HCT116 (cell line): Measurements from ENCODE around the gene MBNL2. TPM values are rescaled to one million over a fixed set of nuclear protein-coding genes. Genes with fewer than 3 reads are reported as not detected.

Experiments used
- ATAC-seq: fragments of 200-7000 bp; cut with Tn5 transposase; 2 replicates; pipeline ENCODE4 v1.9.1; 2020; ENCODE audit warnings: mild to moderate bottlenecking, moderate library complexity
- BruUV-seq: library from RNA; stranded (reverse); fragments of 400-500 nt; replicated peaks from 2 replicates; lab custom pipeline; 2021; lab: Mats Ljungman, UMichigan
- CTCF ChIA-PET: fragments of 300-600 bp; sonication (Branson Sonifier 250); formaldehyde crosslinking; loops from one replicate; lab custom pipeline; 2021; ENCODE audit warnings: antibody characterized with exemption; lab: Charles Lee
- POLR2A ChIA-PET: fragments of 300-600, 350-600 bp; sonication (Branson Sonifier 250); formaldehyde crosslinking; loops from one replicate; lab custom pipeline; 2021; ENCODE audit warnings: antibody characterized with exemption; lab: Charles Lee
- RAD21 ChIA-PET, 2 experiments: fragments of 300-600 bp; sonication (Branson Sonifier 250); formaldehyde crosslinking; loops; one replicate each; lab custom pipeline; 2023; ENCODE audit warnings: low total read pairs in 2 of 2; ENCODE audit not compliant: uncharacterized antibody in 2 of 2, unreplicated experiment in 2 of 2, low non-redundant PET in 1 of 2; lab: Charles Lee
- DNase-seq: peaks from one replicate; pipeline ENCODE4 v3.0.0-alpha.2; 2010; ENCODE audit warnings: low read depth, low spot score
- H2AFZ ChIP-seq: fragments of 200-600 bp; shearing (Covaris generic), sonication (generic); 2 replicates; pipeline ENCODE4 v1.6.1; 2017; ENCODE audit warnings: low read depth, mixed run types, mixed read lengths, antibody characterized with exemption, low read length; ENCODE audit not compliant: poor library complexity, severe bottlenecking
- H3K27ac ChIP-seq: 2 replicates; pipeline ENCODE4 v1.5.1; 2012; ENCODE audit warnings: low read depth, low read length
- H3K27me3 ChIP-seq: fragments of 200-600 bp; sonication (generic); 2 replicates; pipeline ENCODE4 v1.6.1; 2016; ENCODE audit warnings: mixed run types, low read length, mixed read lengths; ENCODE audit not compliant: insufficient read depth
- H3K36me3 ChIP-seq, 2 experiments: fragments of 200-500 bp in 1 of 2; fragments of 200-600 bp in 1 of 2; sonication (Bioruptor generic) in 1 of 2; sonication (generic) in 1 of 2; 2 replicates each; pipeline versions ENCODE4 v1.5.1 to v1.6.1; 2014 to 2016; ENCODE audit warnings: low read length in 2 of 2, inconsistent platforms in 1 of 2, mixed read lengths in 1 of 2, mixed run types in 1 of 2; ENCODE audit not compliant: insufficient read depth in 2 of 2, control insufficient read depth in 1 of 2
- H3K4me1 ChIP-seq, 2 experiments: fragments of 200-600 bp in 1 of 2; sonication (generic) in 1 of 2; 2 replicates each; pipeline versions ENCODE4 v1.5.1 to v1.6.1; 2012 to 2017; ENCODE audit warnings: low read length in 2 of 2, inconsistent platforms in 1 of 2, mild to moderate bottlenecking in 1 of 2, mixed read lengths in 1 of 2, mixed run types in 1 of 2, moderate library complexity in 1 of 2; ENCODE audit not compliant: insufficient read depth in 2 of 2, control insufficient read depth in 1 of 2
- H3K4me2 ChIP-seq: fragments of 200-600 bp; sonication (generic); 2 replicates; pipeline ENCODE4 v1.6.1; 2017; ENCODE audit warnings: mixed run types, low read length, mixed read lengths
- H3K4me3 ChIP-seq, 2 experiments: fragments of 200-600 bp in 1 of 2; sonication (generic) in 1 of 2; replicated peaks in 1 of 2; 2 replicates each; pipeline ENCODE4 v1.5.1; 2011 to 2016; ENCODE audit warnings: low read length in 2 of 2, control low read depth in 1 of 2, low read depth in 1 of 2, mild to moderate bottlenecking in 1 of 2, mixed read lengths in 1 of 2, mixed run types in 1 of 2
- H3K79me2 ChIP-seq: fragments of 200-600 bp; sonication (generic); 2 replicates; pipeline ENCODE4 v1.6.1; 2017; ENCODE audit warnings: mild to moderate bottlenecking, mixed run types, low read length, moderate library complexity, mixed read lengths; ENCODE audit not compliant: insufficient read depth
- H3K9ac ChIP-seq: fragments of 200-600 bp; sonication (generic); 2 replicates; pipeline ENCODE4 v1.6.1; 2016; ENCODE audit warnings: low read length, mixed read lengths
- H3K9me2 ChIP-seq: fragments of 200-600 bp; sonication (generic), shearing (Covaris generic); 2 replicates; pipeline ENCODE4 v1.6.1; 2017; ENCODE audit warnings: mixed run types, mild to moderate bottlenecking, moderate library complexity; ENCODE audit not compliant: insufficient read depth
- H3K9me3 ChIP-seq, 2 experiments: fragments of 200-500 bp in 1 of 2; fragments of 200-600 bp in 1 of 2; sonication (Bioruptor generic) in 1 of 2; sonication (generic) in 1 of 2; 2 replicates each; pipeline ENCODE4 v1.6.1; 2014 to 2017; ENCODE audit warnings: low read length in 2 of 2, mixed read lengths in 2 of 2, inconsistent platforms in 1 of 2, low read depth in 1 of 2, mild to moderate bottlenecking in 1 of 2, mixed run types in 1 of 2, moderate library complexity in 1 of 2; ENCODE audit not compliant: control insufficient read depth in 1 of 2, insufficient read depth in 1 of 2
- H4K20me1 ChIP-seq: fragments of 200-600 bp; sonication (generic), shearing (Covaris generic); 2 replicates; pipeline ENCODE4 v1.6.1; 2017; ENCODE audit warnings: mixed run types, mild to moderate bottlenecking, moderate library complexity; ENCODE audit not compliant: insufficient read depth
- CTCF ChIP-seq, 3 experiments: fragments of 200-600 bp in 1 of 3; sonication (generic) in 1 of 3; IDR thresholded peaks in 2 of 3; conservative IDR thresholded peaks in 1 of 3; 2 replicates each; pipeline ENCODE4 v1.5.1; 2012 to 2017; ENCODE audit warnings: low read depth in 2 of 3, low read length in 2 of 3, antibody characterized with exemption in 1 of 3, borderline replicate concordance in 1 of 3, control low read depth in 1 of 3, mild to moderate bottlenecking in 1 of 3, mixed read lengths in 1 of 3, mixed run types in 1 of 3, moderate library complexity in 1 of 3; ENCODE audit not compliant: insufficient read depth in 1 of 3
- EZH2 ChIP-seq: fragments of 200-600 bp; sonication (generic); IDR thresholded peaks from 2 replicates; pipeline ENCODE4 v1.6.1; 2017; ENCODE audit warnings: antibody characterized with exemption, mixed run types
- MAX ChIP-seq: IDR thresholded peaks from 2 replicates; pipeline ENCODE4 v1.6.1; 2012
- POLR2A ChIP-seq: IDR thresholded peaks from 2 replicates; pipeline ENCODE4 v1.7.0; 2011; ENCODE audit warnings: borderline replicate concordance; ENCODE audit not compliant: insufficient read depth, insufficient read length; ENCODE audit errors: extremely low read depth
- RAD21 ChIP-seq: IDR thresholded peaks from 2 replicates; pipeline ENCODE4 v1.6.1; 2012; ENCODE audit warnings: low read depth, mild to moderate bottlenecking
- SP1 ChIP-seq: IDR thresholded peaks from 2 replicates; pipeline ENCODE4 v1.6.1; 2012; ENCODE audit warnings: low read depth
- SRF ChIP-seq: IDR thresholded peaks from 2 replicates; pipeline ENCODE4 v1.6.1; 2012; ENCODE audit warnings: low read depth
- TCF7L2 ChIP-seq: IDR thresholded peaks from 2 replicates; pipeline ENCODE4 v1.7.0; 2011; ENCODE audit warnings: borderline replicate concordance, inconsistent platforms; ENCODE audit not compliant: insufficient read depth, insufficient read length; ENCODE audit errors: extremely low read depth
- ZFX ChIP-seq: fragments of 450-650 bp; IDR thresholded peaks from 2 replicates; pipeline ENCODE4 v1.6.1; 2017
- intact Hi-C: fragments of 100-400 bp; cut with micrococcal nuclease; formaldehyde crosslinking; loops from 2 replicates; pipeline ENCODE4 v1.10.0; 2022
- total RNA-seq: library from RNA; stranded (reverse); gene quantifications from one replicate; pipeline ENCODE4 v1.2.1, GENCODE V29; 2021; ENCODE audit not compliant: unreplicated experiment

MBNL2 gene
- total RNA-seq, 1 experiment from 2014 or later, result 73.9 TPM

DNA sequence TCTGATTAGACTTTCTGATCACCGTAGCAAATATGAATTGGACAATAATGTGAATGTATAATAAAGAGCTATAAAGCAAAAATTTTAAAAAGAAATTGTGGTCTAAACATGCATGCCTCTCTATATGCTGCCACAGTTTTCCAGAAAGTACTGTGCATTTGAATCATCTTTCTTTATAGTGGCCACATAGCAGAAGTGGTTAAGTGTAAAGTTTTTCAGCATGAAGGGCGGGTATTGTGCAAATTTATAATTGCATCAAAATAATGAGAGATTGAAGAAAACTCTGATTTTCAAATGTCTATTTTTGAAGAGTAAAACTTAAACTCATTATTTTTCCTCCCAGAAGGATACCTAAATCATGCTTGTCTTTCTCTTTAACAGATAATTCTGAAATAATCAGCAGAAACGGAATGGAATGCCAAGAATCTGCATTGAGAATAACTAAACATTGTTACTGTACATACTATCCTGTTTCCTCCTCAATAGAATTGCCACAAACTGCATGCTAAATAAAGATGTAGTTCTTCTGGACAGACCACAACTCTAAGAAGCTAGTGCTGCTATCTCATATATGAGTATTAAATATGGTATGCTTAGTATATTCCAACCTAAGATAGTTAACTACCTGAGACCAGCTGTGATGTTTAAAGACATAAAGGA, 168.9 kb downstream of the MBNL2 start:
- Histone ChIP-seq H3K9me2 (no peaks in the 10 kb centered on the region), H3K27me3 (no peaks in the 10 kb centered on the region), H3K4me3 (no peak overlapping the region), H3K4me2 (no peak overlapping the region), H2AFZ (no peak overlapping the region), H3K9me3 (no peaks in the 10 kb centered on the region), H3K27ac (no peak overlapping the region), H3K36me3 (0 out of 4 replicates have a peak, but pooled peaks cover 0 to 6% of the 10 kb centered on the region in 2 experiments), H4K20me1 (no peaks in the 10 kb centered on the region), H3K9ac (no peak overlapping the region), H3K79me2 (no peaks in the 10 kb centered on the region), H3K4me1 (peaks cover 0 to 6% of the 10 kb centered on the region in 2 experiments; a peak in 1 of 4 replicates)
- DNase-seq, result no peak
- no peak for ATAC-seq
- intact Hi-C loops, result loop anchor here (1.0 kb wide), 1 partner anchor 39 kb away; no protein-coding TSS in a partner anchor
- TF ChIP-seq POLR2A (no peak), TCF7L2 (no peak), CTCF (IDR thresholded peaks at IDR 0.05 in 2 of 3, conservative IDR thresholded peaks at IDR 0.05 in 1 of 3; ENCODE audit: borderline replicate concordance in 1 of 3, insufficient read depth in 1 of 3, low read depth in 2 of 3, low read length in 2 of 3) (no peak), SRF (no peak), MAX (no peak), SP1 (no peak), RAD21 (no peak), ZFX (no peak), EZH2 (no peak)
- POLR2A ChIA-PET, result no interaction called here
- CTCF ChIA-PET, result no interaction called here
- no TSS peak for BruUV-seq
- RAD21 ChIA-PET, result no interaction called here
